ELF-1 (cell line): ENCODE measurements around the gene MFSD1.
A peak's percentile ranks its signal among the peaks of the same experiment; 100 is the strongest.

ENCODE experiments used
- DNase-seq: peaks from one replicate; pipeline ENCODE4 v3.0.0-alpha.2; 2016; ENCODE audit warnings: low read depth, low spot score

MFSD1 gene

GRCh38 chr3:158819282-158819681 is 17.4 kb downstream of the MFSD1 start:
- no peak for DNase-seq

DNA sequence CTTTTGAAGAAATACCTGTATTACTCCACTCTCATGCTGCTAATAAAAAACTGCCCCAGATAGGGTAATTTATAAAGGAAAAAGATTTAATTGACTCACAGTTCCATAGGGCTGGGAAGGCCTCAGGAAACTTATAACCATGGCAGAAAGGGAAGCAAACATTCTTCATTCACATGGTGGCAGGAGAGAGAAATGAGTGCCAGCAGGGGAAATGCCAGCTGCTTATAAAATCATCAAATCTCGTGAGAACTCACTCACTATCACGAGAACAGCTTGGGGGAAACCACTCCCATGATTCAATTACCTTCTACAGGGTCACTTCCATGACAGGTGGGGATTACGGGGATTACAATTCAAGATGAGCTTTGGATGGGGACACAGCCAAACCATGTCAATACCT is 18.7 kb downstream of the MFSD1 start:
- DNase-seq: no peak

GRCh38 chr3:158821847-158822246 is 20.0 kb downstream of the MFSD1 start:
- no peak for DNase-seq

GRCh38 chr3:158823426-158823825 is 21.6 kb downstream of the MFSD1 start:
- no peak for DNase-seq

GRCh38 chr3:158827773-158828172 is 25.9 kb downstream of the MFSD1 start:
- DNase-seq: no peak

DNA sequence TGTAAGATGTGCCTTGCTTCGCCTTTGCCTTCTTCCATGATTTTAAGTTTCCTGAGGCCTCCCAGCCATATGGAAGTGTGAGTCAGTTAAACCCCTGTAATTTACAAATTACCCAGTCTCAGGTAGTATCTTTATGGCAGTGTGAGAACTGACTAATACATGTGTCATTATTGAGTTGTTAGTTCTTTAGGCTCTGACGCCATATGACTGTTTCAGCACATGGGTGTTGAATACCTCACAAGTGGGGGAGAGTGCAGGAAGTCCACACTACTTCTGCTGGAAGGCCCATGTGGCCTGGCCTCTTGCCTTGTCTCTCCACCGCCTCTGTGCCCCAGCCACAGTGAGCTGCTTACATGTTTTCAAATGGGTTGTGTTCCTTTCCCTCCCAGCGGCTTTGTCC is 28.5 kb downstream of the MFSD1 start:
- no peak for DNase-seq

GRCh38 chr3:158831861-158832260 is 30.0 kb downstream of the MFSD1 start:
- no peak for DNase-seq

- no peak for DNase-seq
These were observed 33.8 kb downstream of the MFSD1 start for GRCh38 chr3:158835631-158836030.

DNA sequence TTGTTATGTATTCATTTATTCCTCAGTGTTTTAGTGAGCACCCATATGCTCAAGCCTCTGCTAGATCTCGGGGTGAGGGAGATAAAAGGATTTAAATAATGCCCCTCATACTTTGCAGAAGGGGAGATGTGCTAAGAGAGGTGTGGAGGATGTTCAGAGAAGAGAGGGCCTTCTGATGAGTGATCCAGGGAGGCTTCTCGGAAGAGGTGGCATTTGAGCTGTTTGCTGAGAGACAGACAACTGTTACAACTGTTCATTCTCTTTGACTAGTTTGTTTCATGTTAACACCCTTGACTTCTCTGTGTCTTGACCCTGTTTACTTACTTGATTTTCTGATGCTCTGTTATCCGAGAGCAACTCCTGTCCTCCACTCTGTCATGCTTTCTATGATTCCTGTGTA is 34.5 kb downstream of the MFSD1 start:
- no peak for DNase-seq

GRCh38 chr3:158837240-158837639 is 35.4 kb downstream of the MFSD1 start:
- no peak for DNase-seq

- DNase-seq: no peak
These were observed 38.1 kb downstream of the MFSD1 start for GRCh38 chr3:158839966-158840365.

- no peak for DNase-seq
These were observed 39.5 kb downstream of the MFSD1 start for GRCh38 chr3:158841387-158841786.

DNA sequence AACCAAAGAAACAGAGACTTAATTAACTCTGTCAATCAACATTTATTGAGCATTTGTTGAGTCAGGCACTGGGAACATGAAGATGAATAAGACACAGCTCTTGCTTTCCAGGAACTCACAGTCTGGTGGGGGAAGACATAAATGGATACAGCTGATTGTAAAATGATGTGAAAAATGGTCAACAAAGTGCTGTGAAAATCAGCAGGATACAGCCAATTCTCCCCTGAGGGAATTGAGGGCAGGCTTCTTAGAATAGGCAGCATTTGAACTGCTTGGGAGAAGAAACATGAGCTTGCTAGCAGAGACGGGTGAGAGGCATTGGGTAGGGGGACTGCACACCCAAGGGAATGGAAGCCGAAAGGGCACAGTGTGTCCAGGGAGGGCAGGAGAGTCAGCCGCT is 41.1 kb downstream of the MFSD1 start:
- no peak for DNase-seq

DNA sequence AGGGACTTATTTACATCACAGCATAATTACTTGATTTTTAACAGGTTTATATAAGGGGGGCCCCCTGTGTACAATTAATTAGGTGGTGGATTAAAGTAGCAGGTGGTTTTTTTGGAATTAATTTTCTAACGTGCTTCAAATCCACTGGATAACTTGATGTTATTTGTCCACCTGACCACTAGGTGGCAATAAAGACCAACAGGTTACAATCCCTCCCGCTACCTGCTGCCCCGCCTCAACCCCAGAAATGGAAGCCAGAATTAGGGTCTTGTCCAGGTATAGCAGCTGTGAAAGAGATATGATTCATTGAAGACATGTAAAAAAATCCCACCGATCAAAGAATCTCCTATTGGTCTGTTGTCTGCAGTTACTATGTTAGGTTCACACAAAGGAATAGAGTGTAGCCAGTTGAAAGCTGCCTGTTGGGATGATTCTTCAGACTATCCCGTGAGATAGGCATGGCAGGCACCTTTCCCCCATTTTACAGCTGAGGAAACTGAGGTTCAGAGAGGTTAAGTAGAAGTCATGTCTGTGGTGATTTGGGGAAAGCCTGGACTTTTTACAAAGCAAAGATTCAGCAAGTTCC is 44.0 kb downstream of the MFSD1 start:
- peak; percentile 27 for DNase-seq

DNA sequence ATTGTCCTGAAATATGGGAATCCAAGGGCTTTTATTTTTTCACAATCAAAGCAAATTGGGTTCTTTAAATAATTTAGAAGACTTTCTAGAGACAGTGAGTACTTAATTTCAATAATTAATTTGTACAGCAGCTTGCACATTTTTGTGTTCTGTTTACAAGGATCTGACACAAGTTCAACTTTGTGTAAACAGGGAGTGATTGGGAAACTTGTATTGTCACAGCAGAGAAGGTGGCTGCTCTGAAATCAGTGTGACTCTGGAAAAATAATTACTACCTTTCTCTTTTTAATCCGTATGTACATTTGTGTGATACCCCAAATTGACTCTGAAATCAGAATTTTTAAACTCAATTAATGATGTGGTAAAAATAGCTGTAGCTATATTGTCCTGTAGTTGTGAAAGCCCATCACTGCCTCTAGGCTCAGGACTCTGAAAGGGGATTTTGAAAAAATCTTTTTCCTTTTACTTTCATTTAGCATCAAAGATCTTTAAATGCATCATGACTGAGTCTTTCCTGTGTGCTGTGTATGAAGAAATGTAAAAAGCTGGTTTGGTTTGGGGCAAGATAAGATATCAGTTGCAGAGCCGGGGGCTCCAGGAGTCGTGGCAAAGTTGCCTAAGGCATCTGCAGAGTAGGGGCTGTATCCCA is 45.1 kb downstream of the MFSD1 start:
- no peak for DNase-seq

GRCh38 chr3:158847452-158847821 is 45.6 kb downstream of the MFSD1 start:
- peak; percentile 50 for DNase-seq

GRCh38 chr3:158847885-158848284 is 46.0 kb downstream of the MFSD1 start:
- DNase-seq: peak; percentile 16

DNA sequence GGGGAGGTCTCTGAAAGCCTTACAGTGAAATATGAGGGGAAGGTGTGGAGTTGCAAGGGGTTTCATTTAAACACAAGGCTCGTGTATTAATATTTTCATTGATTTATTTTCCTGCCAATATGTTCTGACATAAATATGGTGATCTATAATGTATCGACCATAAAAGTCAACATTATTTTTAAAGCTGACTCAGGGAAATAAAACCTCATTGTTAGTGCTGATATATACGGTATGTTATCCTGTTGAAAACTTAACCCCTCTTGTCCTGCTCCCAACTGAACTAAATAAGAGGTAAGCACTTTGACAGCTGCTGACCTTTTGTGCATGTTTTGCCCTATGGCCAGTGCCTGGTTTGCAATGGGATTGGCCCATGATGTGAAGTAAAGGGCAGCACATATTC is 47.9 kb downstream of the MFSD1 start:
- DNase-seq: no peak

- DNase-seq: no peak
These were observed 57.5 kb downstream of the MFSD1 start for GRCh38 chr3:158859362-158859761.

DNA sequence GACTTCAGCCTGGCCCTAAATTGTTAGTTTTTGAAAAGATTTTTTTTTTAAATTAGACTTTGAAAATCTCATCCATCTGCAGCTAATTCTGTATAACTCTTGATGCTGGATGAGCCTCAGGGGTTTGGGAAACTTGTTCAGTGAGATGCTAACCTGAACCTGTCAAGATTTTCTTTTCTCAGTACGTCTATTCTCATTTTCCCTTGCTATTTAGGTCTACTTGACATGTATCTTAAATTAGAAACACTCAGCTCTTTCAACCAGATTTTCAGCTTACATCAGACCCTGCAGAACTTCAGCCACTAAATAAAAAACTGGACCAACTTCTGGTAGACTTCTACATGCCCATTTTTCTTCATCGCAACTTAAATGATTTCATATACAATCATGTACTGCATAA is 61.4 kb downstream of the MFSD1 start:
- no peak for DNase-seq

DNA sequence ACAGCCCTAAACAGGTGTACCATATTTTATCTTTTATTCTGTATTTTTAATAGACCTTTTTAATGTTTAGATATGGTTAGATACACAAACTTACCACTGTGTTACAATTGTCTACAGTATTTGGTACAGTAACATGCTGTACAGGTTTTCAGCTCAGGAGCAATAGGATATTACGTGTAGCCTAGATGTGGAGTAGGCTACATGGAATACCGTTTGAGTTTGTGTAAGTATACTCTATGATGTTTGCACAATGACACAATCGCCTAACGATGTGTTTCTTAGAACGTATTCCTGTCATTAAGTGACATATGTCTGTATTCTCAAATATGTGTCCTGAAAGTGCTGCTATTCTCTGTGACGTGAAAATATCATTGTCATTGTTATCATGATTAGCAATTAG is 62.6 kb downstream of the MFSD1 start:
- no peak for DNase-seq

- no peak for DNase-seq
These were observed 73.8 kb downstream of the MFSD1 start for GRCh38 chr3:158875700-158876099.
